ENCODE results near the gene TMEM185B. TPM values are rescaled to one million over a fixed set of nuclear protein-coding genes. Genes with fewer than 3 reads are reported as not detected.

Gene TMEM185B
- total RNA-seq, 1 donor from 2014 or later, result 21.6 TPM

GRCh38 chr2:120231974-120232635, 8.9 kb upstream of the TMEM185B start:
- peak; percentile 32 for DNase-seq (ENCODE audit: low spot score)

GRCh38 chr2:120231564-120231973, 8.4 kb upstream of the TMEM185B start:
- DNase-seq (ENCODE audit: low spot score), result no peak

GRCh38 chr2:120230515-120231471, 7.6 kb upstream of the TMEM185B start:
- DNase-seq (ENCODE audit: low spot score), result no peak

- no peak for DNase-seq (ENCODE audit: low spot score)
Measured at GRCh38 chr2:120229341-120229740, 6.1 kb upstream of the TMEM185B start.

GRCh38 chr2:120228503-120228902, 5.3 kb upstream of the TMEM185B start:
- DNase-seq (ENCODE audit: low spot score), result no peak

GRCh38 chr2:120227111-120227991, 4.2 kb upstream of the TMEM185B start:
- DNase-seq (ENCODE audit: low spot score), result no peak

GRCh38 chr2:120226316-120226715, 3.1 kb upstream of the TMEM185B start:
- DNase-seq (ENCODE audit: low spot score), result no peak

- no peak for DNase-seq (ENCODE audit: low spot score)
Measured at GRCh38 chr2:120225549-120226065, 2.4 kb upstream of the TMEM185B start.

- no peak for DNase-seq (ENCODE audit: low spot score)
Measured at GRCh38 chr2:120224735-120225548, 1.7 kb upstream of the TMEM185B start.

- DNase-seq (ENCODE audit: low spot score), result no peak
Measured at GRCh38 chr2:120224256-120224655, 1.1 kb upstream of the TMEM185B start.

GRCh38 chr2:120222186-120223033, 790 bp downstream of the TMEM185B start:
- DNase-seq (ENCODE audit: low spot score), result no peak

GRCh38 chr2:120221616-120222015, 1.6 kb downstream of the TMEM185B start:
- no peak for DNase-seq (ENCODE audit: low spot score)

- no peak for DNase-seq (ENCODE audit: low spot score)
Measured at GRCh38 chr2:120220756-120221155, 2.4 kb downstream of the TMEM185B start.

GRCh38 chr2:120219766-120220165, 3.4 kb downstream of the TMEM185B start:
- no peak for DNase-seq (ENCODE audit: low spot score)

- DNase-seq (ENCODE audit: low spot score), result no peak
Measured at GRCh38 chr2:120219291-120219690, 3.9 kb downstream of the TMEM185B start.

- no peak for DNase-seq (ENCODE audit: low spot score)
Measured at GRCh38 chr2:120218181-120218580, 5.0 kb downstream of the TMEM185B start.

- DNase-seq (ENCODE audit: low spot score), result no peak
Measured at GRCh38 chr2:120210270-120210693, 12.9 kb downstream of the TMEM185B start.

GRCh38 chr2:120209427-120210269, 13.6 kb downstream of the TMEM185B start:
- no peak for DNase-seq (ENCODE audit: low spot score)

Measured in mucosa of gallbladder (tissue), 1 donor.